Endothelial cell of umbilical vein (primary cell): ENCODE results near the gene CROCC2. TPM values are rescaled to one million over a fixed set of nuclear protein-coding genes. Genes with fewer than 3 reads are reported as not detected.

Experiments
- BruUV-seq: library from RNA; stranded (reverse); fragments of 400-500 nt; replicated peaks from 2 replicates; lab custom pipeline; 2021; lab: Mats Ljungman, UMichigan
- CTCF ChIA-PET: fragments of 300-600, 350-600 bp; sonication (Branson Sonifier 250); formaldehyde crosslinking; loops from one replicate; lab custom pipeline; 2021; ENCODE audit warnings: antibody characterized with exemption, inconsistent platforms; lab: Charles Lee
- POLR2A ChIA-PET: fragments of 300-600, 350-600 bp; sonication (Branson Sonifier 250); formaldehyde crosslinking; loops from one replicate; lab custom pipeline; 2021; ENCODE audit warnings: antibody characterized with exemption, inconsistent platforms; lab: Charles Lee
- DNase-seq: peaks from one replicate; pipeline ENCODE4 v3.0.0-alpha.2; 2011; ENCODE audit warnings: low read depth, low spot score
- FAIRE-seq: peaks from 2 replicates; lab custom pipeline; 2011; peaks lifted over from hg19 to GRCh38; lab: Jason Lieb, UNC
- H2AFZ ChIP-seq: 2 replicates; pipeline ENCODE4 v1.6.0; 2012; ENCODE audit warnings: low read depth, low read length, control low read depth, inconsistent platforms
- H3K27ac ChIP-seq: 2 replicates; pipeline ENCODE4 v1.5.1; 2011; ENCODE audit warnings: low read depth, mild to moderate bottlenecking, control low read depth, low read length, moderate library complexity; ENCODE audit not compliant: insufficient read depth
- H3K27me3 ChIP-seq, 2 experiments: 2 replicates each; pipeline versions ENCODE4 v1.6.0 to v1.6.1; 2011; ENCODE audit warnings: low read length in 2 of 2, mixed read lengths in 1 of 2; ENCODE audit not compliant: control insufficient read depth in 2 of 2, insufficient read depth in 2 of 2
- H3K36me3 ChIP-seq, 2 experiments: 2 replicates in 1 of 2; 3 replicates in 1 of 2; pipeline ENCODE4 v1.5.1; 2011; ENCODE audit warnings: low read length in 2 of 2, mild to moderate bottlenecking in 1 of 2, moderate library complexity in 1 of 2; ENCODE audit not compliant: control insufficient read depth in 2 of 2, insufficient read depth in 2 of 2; ENCODE audit errors: extremely low read depth in 1 of 2
- H3K4me1 ChIP-seq: 3 replicates; pipeline ENCODE4 v1.5.1; 2011; ENCODE audit warnings: mild to moderate bottlenecking, low read length; ENCODE audit not compliant: control insufficient read depth, insufficient read depth; ENCODE audit errors: extremely low read depth
- H3K4me2 ChIP-seq: 2 replicates; pipeline ENCODE4 v1.6.1; 2011; ENCODE audit warnings: low read length, control low read depth, mixed read lengths; ENCODE audit not compliant: insufficient read depth
- H3K4me3 ChIP-seq, 3 experiments: fragments of 200-600 bp in 1 of 3; sonication (generic), shearing (Covaris generic) in 1 of 3; replicated peaks in 1 of 3; 2 replicates each; pipeline ENCODE4 v1.5.1; 2011 to 2016; ENCODE audit warnings: control low read depth in 3 of 3, low read length in 3 of 3, mild to moderate bottlenecking in 2 of 3, inconsistent platforms in 1 of 3, low read depth in 1 of 3, moderate library complexity in 1 of 3; ENCODE audit not compliant: insufficient read depth in 1 of 3
- H3K79me2 ChIP-seq: 2 replicates; pipeline ENCODE4 v1.6.0; 2012; ENCODE audit warnings: low read length, inconsistent platforms; ENCODE audit not compliant: control insufficient read depth, insufficient read depth
- H3K9ac ChIP-seq: replicated peaks from 2 replicates; pipeline ENCODE3; 2011; ENCODE audit warnings: low read length, control low read depth; ENCODE audit not compliant: insufficient read depth; ENCODE audit errors: extremely low read depth
- H3K9me1 ChIP-seq: replicated peaks from 3 replicates; pipeline ENCODE4 v1.6.0; 2011; ENCODE audit warnings: mild to moderate bottlenecking, low read length; ENCODE audit not compliant: control insufficient read depth, insufficient read depth; ENCODE audit errors: extremely low read depth
- H3K9me3 ChIP-seq: replicated peaks from 2 replicates; pipeline ENCODE4 v1.5.1; 2012; ENCODE audit warnings: low read length, inconsistent platforms; ENCODE audit not compliant: control insufficient read depth, insufficient read depth
- H4K20me1 ChIP-seq: replicated peaks from 2 replicates; pipeline ENCODE3; 2011; ENCODE audit warnings: mild to moderate bottlenecking, low read length; ENCODE audit not compliant: control insufficient read depth, insufficient read depth; ENCODE audit errors: extremely low read depth
- EZH2 ChIP-seq: IDR thresholded peaks from 2 replicates; pipeline ENCODE4 v1.6.1; 2012; ENCODE audit warnings: borderline replicate concordance, low read depth, mild to moderate bottlenecking, moderate library complexity, low read length, inconsistent platforms; ENCODE audit not compliant: severe bottlenecking
- FOS ChIP-seq: IDR thresholded peaks from 2 replicates; pipeline ENCODE4 v1.6.1; 2011; ENCODE audit warnings: mild to moderate bottlenecking, low read length, moderate library complexity, borderline replicate concordance; ENCODE audit not compliant: insufficient read depth
- GATA2 ChIP-seq: IDR thresholded peaks from 2 replicates; pipeline ENCODE4 v1.7.0; 2011; ENCODE audit warnings: low read depth, mild to moderate bottlenecking, moderate library complexity, mixed read lengths, low read length; ENCODE audit not compliant: insufficient read length, insufficient read depth
- JUN ChIP-seq: IDR thresholded peaks from 2 replicates; pipeline ENCODE4 v1.6.1; 2011; ENCODE audit warnings: borderline replicate concordance, low read depth; ENCODE audit not compliant: insufficient read length, insufficient read depth
- MAX ChIP-seq: IDR thresholded peaks from 2 replicates; pipeline ENCODE4 v1.6.1; 2011; ENCODE audit not compliant: insufficient read depth, insufficient read length
- MYC ChIP-seq: IDR thresholded peaks from one replicate; pipeline ENCODE4 v1.6.1; 2011; ENCODE audit warnings: mild to moderate bottlenecking, low read depth, low read length
- POLR2A ChIP-seq: IDR thresholded peaks from 2 replicates; pipeline ENCODE4 v1.6.1; 2012; ENCODE audit warnings: low read depth, mild to moderate bottlenecking, control low read depth, low read length
- POLR2AphosphoS5 ChIP-seq: IDR thresholded peaks from 2 replicates; pipeline ENCODE4 v1.6.1; 2012; ENCODE audit warnings: low read depth, mild to moderate bottlenecking, control low read depth, low read length, moderate library complexity; ENCODE audit not compliant: insufficient read depth
- dilution Hi-C: fragments of 300-500 bp; cut with MboI; formaldehyde crosslinking; loops from one replicate; pipeline ENCODE4 v1.15.0; 2019; ENCODE audit warnings: low sequenced_read_pairs; ENCODE audit not compliant: extremely low pct_ligation_motif_present
- intact Hi-C: fragments of 100-400 bp; cut with micrococcal nuclease; formaldehyde crosslinking; loops from one replicate; pipeline ENCODE4 v1.10.0; 2022
- polyA plus RNA-seq, 4 experiments: library from polyadenylated mRNA; depleted of rRNA in 3 of 4; stranded (reverse) in 3 of 4; unstranded in 1 of 4; fragments of >200 nt; gene quantifications; 2 replicates each; pipeline versions ENCODE4 v1.2.1 to v1.2.3, GENCODE V29; 2011 to 2012; ENCODE audit warnings: missing spikeins in 1 of 4
- total RNA-seq: library from RNA; stranded (reverse); gene quantifications from 2 replicates; pipeline ENCODE4 v1.2.3, GENCODE V29; 2021
- TF ChIP-seq, protein P1 (sequence below), 2 donors: IDR thresholded peaks; 1 replicate in 1 of 2; 2 replicates in 1 of 2; pipeline ENCODE4 v1.5.1; 2011; ENCODE audit warnings: low read length in 2 of 2, mild to moderate bottlenecking in 2 of 2, moderate library complexity in 2 of 2, control low read depth in 1 of 2, inconsistent platforms in 1 of 2, low read depth in 1 of 2; ENCODE audit not compliant: insufficient read depth in 1 of 2; ENCODE audit errors: extremely low read depth in 1 of 2

CROCC2 gene
- total and polyA plus RNA-seq, 2 donors (not counting 3 experiments of a cell fraction or from before 2014, with no cell fraction given): not detected

GRCh38 chr2:240876475-240877251 is 29.5 kb upstream of the CROCC2 start:
- no peaks in the 10 kb centered on the region for H3K9me1 ChIP-seq
- no TSS peak for BruUV-seq
- H3K27me3 ChIP-seq: no peaks in the 10 kb centered on the region
- dilution Hi-C loops (no loop called here), intact Hi-C loops (no loop called here)
- no peaks in the 10 kb centered on the region for H4K20me1 ChIP-seq
- POLR2A ChIA-PET: no interaction called here
- H3K27ac ChIP-seq: no peak overlapping the region
- CTCF ChIA-PET: interaction anchor here (0.9 to 1.6 kb wide), 3 partner anchors 16 to 38 kb away, joined by 3 to 4 read pairs (median 3); no protein-coding TSS in a partner anchor
- H3K4me1 ChIP-seq: no peaks in the 10 kb centered on the region
- H3K36me3 ChIP-seq: no peaks in the 10 kb centered on the region
- DNase-seq: no peak
- no peaks in the 10 kb centered on the region for H3K79me2 ChIP-seq
- no peak overlapping the region for H3K4me2 ChIP-seq
- H2AFZ ChIP-seq: no peak overlapping the region
- TF ChIP-seq GATA2 (no peak), MAX (no peak), FOS (no peak), EZH2 (no peak), POLR2AphosphoS5 (no peak), POLR2A (no peak), JUN (no peak), MYC (no peak)
- TF ChIP-seq, protein P1, sequence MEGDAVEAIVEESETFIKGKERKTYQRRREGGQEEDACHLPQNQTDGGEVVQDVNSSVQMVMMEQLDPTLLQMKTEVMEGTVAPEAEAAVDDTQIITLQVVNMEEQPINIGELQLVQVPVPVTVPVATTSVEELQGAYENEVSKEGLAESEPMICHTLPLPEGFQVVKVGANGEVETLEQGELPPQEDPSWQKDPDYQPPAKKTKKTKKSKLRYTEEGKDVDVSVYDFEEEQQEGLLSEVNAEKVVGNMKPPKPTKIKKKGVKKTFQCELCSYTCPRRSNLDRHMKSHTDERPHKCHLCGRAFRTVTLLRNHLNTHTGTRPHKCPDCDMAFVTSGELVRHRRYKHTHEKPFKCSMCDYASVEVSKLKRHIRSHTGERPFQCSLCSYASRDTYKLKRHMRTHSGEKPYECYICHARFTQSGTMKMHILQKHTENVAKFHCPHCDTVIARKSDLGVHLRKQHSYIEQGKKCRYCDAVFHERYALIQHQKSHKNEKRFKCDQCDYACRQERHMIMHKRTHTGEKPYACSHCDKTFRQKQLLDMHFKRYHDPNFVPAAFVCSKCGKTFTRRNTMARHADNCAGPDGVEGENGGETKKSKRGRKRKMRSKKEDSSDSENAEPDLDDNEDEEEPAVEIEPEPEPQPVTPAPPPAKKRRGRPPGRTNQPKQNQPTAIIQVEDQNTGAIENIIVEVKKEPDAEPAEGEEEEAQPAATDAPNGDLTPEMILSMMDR (IDR thresholded peaks at IDR 0.05; ENCODE audit: extremely low read depth in 1 of 2, insufficient read depth in 1 of 2, low read depth in 1 of 2, low read length in 2 of 2): no peak
- H3K4me3 ChIP-seq: no peak overlapping the region
- FAIRE-seq: no peak
- no peak overlapping the region for H3K9ac ChIP-seq
- H3K9me3 ChIP-seq: no peaks in the 10 kb centered on the region
